Trophoblast cell (in vitro differentiated cells and primary cell): ENCODE results near the gene U2AF1L4.
A peak's percentile ranks its signal among the peaks of the same experiment; 100 is the strongest.

Experiments
- DNase-seq, 2 donors: peaks; one replicate each; pipeline ENCODE4 v3.0.0-alpha.2; 2016
- H2AFZ ChIP-seq: 2 replicates; pipeline ENCODE4 v1.6.1; 2013; ENCODE audit warnings: low read length, moderate library complexity, mild to moderate bottlenecking; ENCODE audit not compliant: insufficient read depth, poor library complexity
- H2AK5ac ChIP-seq: 2 replicates; pipeline ENCODE4 v1.6.1; 2013; ENCODE audit warnings: mild to moderate bottlenecking, low read length
- H2BK120ac ChIP-seq: 2 replicates; pipeline ENCODE4 v1.6.1; 2013; ENCODE audit warnings: low read length, mild to moderate bottlenecking, moderate library complexity; ENCODE audit not compliant: insufficient read depth, poor library complexity
- H2BK12ac ChIP-seq: 2 replicates; pipeline ENCODE4 v1.6.1; 2013; ENCODE audit warnings: mild to moderate bottlenecking, low read length, moderate library complexity
- H2BK5ac ChIP-seq: 2 replicates; pipeline ENCODE4 v1.6.1; 2013; ENCODE audit warnings: low read length, low read depth, moderate library complexity, mild to moderate bottlenecking; ENCODE audit not compliant: poor library complexity
- H3K14ac ChIP-seq: 2 replicates; pipeline ENCODE4 v1.6.1; 2013; ENCODE audit warnings: mild to moderate bottlenecking, low read length
- H3K18ac ChIP-seq: 2 replicates; pipeline ENCODE4 v1.6.1; 2013; ENCODE audit warnings: mild to moderate bottlenecking, low read length
- H3K23ac ChIP-seq: 2 replicates; pipeline ENCODE4 v1.6.1; 2013; ENCODE audit warnings: low read length
- H3K27ac ChIP-seq: 2 replicates; pipeline ENCODE4 v1.5.1; 2013; ENCODE audit warnings: low read depth, mild to moderate bottlenecking, inconsistent platforms, low read length, moderate library complexity
- H3K27me3 ChIP-seq: 2 replicates; pipeline ENCODE4 v1.6.1; 2013; ENCODE audit warnings: inconsistent platforms, mild to moderate bottlenecking, low read length, moderate library complexity; ENCODE audit not compliant: insufficient read depth
- H3K36me3 ChIP-seq, 2 experiments: 1 replicate in 1 of 2; 2 replicates in 1 of 2; pipeline ENCODE4 v1.6.1; 2013; ENCODE audit warnings: low read length in 2 of 2, mild to moderate bottlenecking in 2 of 2, moderate library complexity in 1 of 2; ENCODE audit not compliant: insufficient read depth in 2 of 2, control insufficient read depth in 1 of 2
- H3K4ac ChIP-seq: 2 replicates; pipeline ENCODE4 v1.6.1; 2013; ENCODE audit warnings: low read depth, mild to moderate bottlenecking, low read length, moderate library complexity
- H3K4me1 ChIP-seq, 2 experiments: 1 replicate in 1 of 2; 2 replicates in 1 of 2; pipeline ENCODE4 v1.6.1; 2013; ENCODE audit warnings: low read length in 2 of 2, mild to moderate bottlenecking in 2 of 2, moderate library complexity in 1 of 2; ENCODE audit not compliant: insufficient read depth in 2 of 2, control insufficient read depth in 1 of 2
- H3K4me2 ChIP-seq: 2 replicates; pipeline ENCODE4 v1.6.1; 2013; ENCODE audit warnings: inconsistent platforms, mild to moderate bottlenecking, low read length, moderate library complexity
- H3K4me3 ChIP-seq: 2 replicates; pipeline ENCODE4 v1.5.1; 2013; ENCODE audit warnings: mild to moderate bottlenecking, low read depth, low read length, inconsistent platforms
- H3K79me1 ChIP-seq: one replicate; pipeline ENCODE4 v1.6.1; 2013; ENCODE audit warnings: low read length
- H3K79me2 ChIP-seq: 2 replicates; pipeline ENCODE4 v1.6.1; 2013; ENCODE audit warnings: low read length, mild to moderate bottlenecking; ENCODE audit not compliant: control insufficient read depth, insufficient read depth, poor library complexity
- H3K9ac ChIP-seq: 2 replicates; pipeline ENCODE4 v1.6.1; 2013; ENCODE audit warnings: mild to moderate bottlenecking, low read length
- H3K9me3 ChIP-seq: 2 replicates; pipeline ENCODE4 v1.6.1; 2013; ENCODE audit warnings: low read depth, mild to moderate bottlenecking, control low read depth, inconsistent platforms, low read length; ENCODE audit not compliant: insufficient read depth
- H4K12ac ChIP-seq: 2 replicates; pipeline ENCODE4 v1.6.1; 2013; ENCODE audit warnings: low read depth, mild to moderate bottlenecking, low read length, moderate library complexity
- H4K8ac ChIP-seq: 2 replicates; pipeline ENCODE4 v1.6.1; 2013; ENCODE audit warnings: low read depth, mild to moderate bottlenecking, low read length, moderate library complexity
- H4K91ac ChIP-seq: one replicate; pipeline ENCODE4 v1.6.1; 2013; ENCODE audit warnings: low read depth, mild to moderate bottlenecking, low read length, moderate library complexity
- WGBS: extraction: QIAGEN DNeasy Blood & Tissue Kit; methylation state at CpG from one replicate; pipeline ENCODE4 v1.1.7; 2013; ENCODE audit warnings: missing lambda C conversion rate; ENCODE audit not compliant: insufficient read length, insufficient coverage; ENCODE audit errors: extremely low coverage; 5-methylcytosine and 5-hydroxymethylcytosine counted together

U2AF1L4 gene

DNA sequence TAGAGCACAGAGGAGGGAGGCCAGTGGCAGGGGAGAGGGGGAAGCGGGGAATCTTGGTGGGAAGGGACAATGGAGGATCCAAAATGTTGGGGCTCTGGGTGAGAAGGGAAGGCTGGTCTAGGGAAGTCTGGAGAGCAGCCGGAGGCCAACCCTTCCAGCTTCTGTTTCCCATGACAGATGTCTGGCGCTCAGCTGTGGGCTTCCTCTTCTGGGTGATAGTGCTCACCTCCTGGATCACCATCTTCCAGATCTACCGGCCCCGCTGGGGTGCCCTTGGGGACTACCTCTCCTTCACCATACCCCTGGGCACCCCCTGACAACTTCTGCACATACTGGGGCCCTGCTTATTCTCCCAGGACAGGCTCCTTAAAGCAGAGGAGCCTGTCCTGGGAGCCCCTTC is 1.3 kb upstream of the U2AF1L4 start:
- no CpG with 5 or more reads among the region's 5 CpGs for WGBS
- Histone ChIP-seq H3K27ac (no peak overlapping the region), H3K4me3 (no peak overlapping the region), H3K9me3 (peaks cover 3% of the 10 kb centered on the region), H2BK12ac (no peak overlapping the region), H3K79me1 (peaks cover 13% of the 10 kb centered on the region), H2BK120ac (no peak overlapping the region), H3K4ac (peak overlapping the region; percentile 9), H3K27me3 (no peaks in the 10 kb centered on the region), H3K23ac (no peak overlapping the region), H3K18ac (no peak overlapping the region), H3K4me1 (peaks cover 13 to 24% of the 10 kb centered on the region in 2 experiments), H3K9ac (peak overlapping the region; percentile 14), H2BK5ac (no peak overlapping the region), H4K12ac (peak overlapping the region; percentile 0), H4K8ac (no peak overlapping the region), H3K36me3 (peaks cover 3 to 5% of the 10 kb centered on the region in 2 experiments), H4K91ac (no peak overlapping the region), H3K14ac (no peak overlapping the region), H3K79me2 (peaks cover 11% of the 10 kb centered on the region), H2AFZ (no peak overlapping the region), H2AK5ac (no peak overlapping the region), H3K4me2 (peak overlapping the region; percentile 98)
- no peak for DNase-seq

DNA sequence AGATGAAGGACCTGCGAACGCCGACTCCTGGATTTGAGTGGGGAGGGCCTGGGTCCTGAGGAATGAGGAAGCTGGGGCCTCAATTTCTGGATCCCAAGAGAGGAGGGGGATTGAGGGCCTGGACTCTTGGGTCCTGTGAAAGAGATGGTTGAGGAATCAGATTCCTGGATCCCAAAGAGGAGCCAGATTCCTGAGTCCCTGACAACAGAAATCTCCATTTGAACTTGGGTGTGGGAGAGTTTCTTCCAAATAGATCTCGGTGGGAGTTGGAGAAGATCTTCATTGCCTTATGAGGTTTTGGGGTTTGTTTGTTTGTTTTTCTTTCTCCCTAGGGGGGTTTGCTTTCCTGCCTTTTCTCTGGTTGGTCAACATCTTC is 857 bp upstream of the U2AF1L4 start:
- Histone ChIP-seq H3K4ac (peak overlapping the region; percentile 16), H3K4me3 (peak overlapping the region; percentile 83), H4K12ac (peak overlapping the region; percentile 22), H2AFZ (peak overlapping the region; percentile 50), H3K4me1 (peaks cover 13 to 24% of the 10 kb centered on the region in 2 experiments), H3K79me2 (peaks cover 11% of the 10 kb centered on the region), H4K91ac (peak overlapping the region; percentile 84), H2BK12ac (no peak overlapping the region), H4K8ac (peak overlapping the region; percentile 84), H2BK120ac (peak overlapping the region; percentile 29), H2AK5ac (peak overlapping the region; percentile 91), H2BK5ac (peak overlapping the region; percentile 69), H3K9me3 (peaks cover 3% of the 10 kb centered on the region), H3K36me3 (peaks cover 3 to 5% of the 10 kb centered on the region in 2 experiments), H3K4me2 (peak overlapping the region; percentile 98), H3K14ac (peak overlapping the region; percentile 70), H3K23ac (no peak overlapping the region), H3K18ac (peak overlapping the region; percentile 18), H3K27ac (no peak overlapping the region), H3K27me3 (no peaks in the 10 kb centered on the region), H3K9ac (peak overlapping the region; percentile 85), H3K79me1 (peaks cover 13% of the 10 kb centered on the region)
- no CpG with 5 or more reads among the region's 4 CpGs for WGBS
- DNase-seq = no peak

GRCh38 chr19:35744430-35745327 is 539 bp downstream of the U2AF1L4 start:
- H4K8ac ChIP-seq = peak overlapping the region; percentile 94
- H4K12ac ChIP-seq = peak overlapping the region; percentile 85
- peak overlapping the region; percentile 91 for H2BK120ac ChIP-seq
- peak overlapping the region; percentile 61 for H3K4ac ChIP-seq
- H3K27ac ChIP-seq = peak overlapping the region; percentile 91
- WGBS = no CpG with 5 or more reads among the region's 41 CpGs
- no peak overlapping the region for H3K23ac ChIP-seq
- no peak overlapping the region for H2BK12ac ChIP-seq
- H3K4me1 ChIP-seq = peaks cover 13 to 24% of the 10 kb centered on the region in 2 experiments
- peaks cover 3% of the 10 kb centered on the region for H3K9me3 ChIP-seq
- peak overlapping the region; percentile 56 for H3K18ac ChIP-seq
- DNase-seq = peak; percentile 97 to 98
- peak overlapping the region; percentile 88 for H3K14ac ChIP-seq
- H3K36me3 ChIP-seq = peaks cover 3 to 5% of the 10 kb centered on the region in 2 experiments
- peak overlapping the region; percentile 90 for H3K9ac ChIP-seq
- peaks cover 10% of the 10 kb centered on the region for H3K79me2 ChIP-seq
- H4K91ac ChIP-seq = peak overlapping the region; percentile 96
- H2AK5ac ChIP-seq = no peak overlapping the region
- H2AFZ ChIP-seq = peak overlapping the region; percentile 42
- peak overlapping the region; percentile 86 for H3K4me3 ChIP-seq
- H3K79me1 ChIP-seq = peaks cover 10% of the 10 kb centered on the region
- H2BK5ac ChIP-seq = peak overlapping the region; percentile 94
- peak overlapping the region; percentile 69 for H3K4me2 ChIP-seq
- H3K27me3 ChIP-seq = no peaks in the 10 kb centered on the region

- no CpG with 5 or more reads among the region's 19 CpGs for WGBS
- H2AFZ ChIP-seq = no peak overlapping the region
- H4K91ac ChIP-seq = no peak overlapping the region
Measured at GRCh38 chr19:35743640-35744429, 1.4 kb downstream of the U2AF1L4 start.

More at GRCh38 chr19:35743640-35744429, 1.4 kb downstream of the U2AF1L4 start:
- no peak overlapping the region for H3K23ac ChIP-seq
- H3K9me3 ChIP-seq = peaks cover 3% of the 10 kb centered on the region
- no peak overlapping the region for H3K4ac ChIP-seq
- no peak overlapping the region for H3K27ac ChIP-seq
- H4K8ac ChIP-seq = no peak overlapping the region
- H2BK12ac ChIP-seq = no peak overlapping the region
- H2AK5ac ChIP-seq = no peak overlapping the region
- H2BK120ac ChIP-seq = no peak overlapping the region
- H3K27me3 ChIP-seq = no peaks in the 10 kb centered on the region
- peaks cover 14 to 20% of the 10 kb centered on the region in 2 experiments for H3K4me1 ChIP-seq
- H3K4me3 ChIP-seq = no peak overlapping the region
- H3K4me2 ChIP-seq = peak overlapping the region; percentile 69
- peaks cover 10% of the 10 kb centered on the region for H3K79me1 ChIP-seq
- peaks cover 6 to 7% of the 10 kb centered on the region in 2 experiments for H3K36me3 ChIP-seq
- no peak overlapping the region for H3K18ac ChIP-seq
- H4K12ac ChIP-seq = no peak overlapping the region
- peaks cover 7% of the 10 kb centered on the region for H3K79me2 ChIP-seq
- H3K9ac ChIP-seq = no peak overlapping the region
- no peak for DNase-seq
- no peak overlapping the region for H3K14ac ChIP-seq
- H2BK5ac ChIP-seq = no peak overlapping the region
